ENCODE measurements around the gene PTPN6. TPM values are rescaled to one million over a fixed set of nuclear protein-coding genes. Genes with fewer than 3 reads are reported as not detected.

PTPN6 gene
- total RNA-seq, 1 donor from 2014 or later = 0.94 TPM

DNA sequence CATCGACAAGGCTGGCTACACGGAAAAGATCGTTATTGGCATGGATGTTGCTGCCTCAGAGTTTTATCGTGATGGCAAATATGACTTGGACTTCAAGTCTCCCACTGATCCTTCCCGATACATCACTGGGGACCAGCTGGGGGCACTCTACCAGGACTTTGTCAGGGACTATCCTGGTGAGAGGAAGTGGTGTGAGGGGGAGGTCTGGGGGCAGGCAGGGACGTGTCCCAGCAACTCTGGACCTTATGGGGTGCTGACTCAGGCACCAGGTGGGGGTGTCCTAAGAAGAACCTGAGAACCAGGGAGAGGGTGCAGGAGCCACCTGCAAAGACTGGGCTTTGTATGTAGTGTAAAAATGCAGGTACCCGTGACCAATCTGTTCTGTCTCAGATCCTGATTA, 31.6 kb upstream of the PTPN6 start:
- no peaks in the 10 kb centered on the region for H3K27me3 Mint-ChIP-seq (ENCODE audit: unreplicated experiment)
- H3K36me3 Mint-ChIP-seq (ENCODE audit: unreplicated experiment) = peaks cover 4% of the 10 kb centered on the region
- DNase-seq (ENCODE audit: extremely low spot score, unreplicated experiment) = no peak
- H3K27ac Mint-ChIP-seq (ENCODE audit: unreplicated experiment) = no peak overlapping the region
- peaks cover 19% of the 10 kb centered on the region for H3K4me1 Mint-ChIP-seq (ENCODE audit: unreplicated experiment)
- no peak overlapping the region for H3K4me3 Mint-ChIP-seq (ENCODE audit: unreplicated experiment)
- H3K9me3 Mint-ChIP-seq (ENCODE audit: unreplicated experiment) = no peaks in the 10 kb centered on the region
- no peak for TF ChIP-seq CTCF (IDR thresholded peaks at IDR 0.05)

DNA sequence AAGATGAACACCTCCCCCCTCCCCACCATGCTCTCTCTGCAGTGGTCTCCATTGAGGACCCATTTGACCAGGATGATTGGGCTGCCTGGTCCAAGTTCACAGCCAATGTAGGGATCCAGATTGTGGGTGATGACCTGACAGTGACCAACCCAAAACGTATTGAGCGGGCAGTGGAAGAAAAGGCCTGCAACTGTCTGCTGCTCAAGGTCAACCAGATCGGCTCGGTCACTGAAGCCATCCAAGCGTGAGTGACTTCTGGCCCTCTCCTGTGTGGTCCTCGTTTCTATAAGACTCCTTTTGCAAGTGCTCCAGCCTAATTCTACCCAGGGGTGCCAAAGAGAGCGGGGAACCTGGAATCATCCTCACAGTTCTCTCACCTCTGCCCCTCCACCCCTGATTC, 29.6 kb upstream of the PTPN6 start:
- H3K4me3 Mint-ChIP-seq (ENCODE audit: unreplicated experiment) = no peak overlapping the region
- no peaks in the 10 kb centered on the region for H3K9me3 Mint-ChIP-seq (ENCODE audit: unreplicated experiment)
- H3K4me1 Mint-ChIP-seq (ENCODE audit: unreplicated experiment) = peaks cover 29% of the 10 kb centered on the region

GRCh38 chr12:6921996-6922946, 28.9 kb upstream of the PTPN6 start:
- Mint-ChIP-seq H3K27me3 (ENCODE audit: unreplicated experiment) (no peaks in the 10 kb centered on the region), H3K9me3 (ENCODE audit: unreplicated experiment) (no peaks in the 10 kb centered on the region), H3K4me1 (ENCODE audit: unreplicated experiment) (peaks cover 35% of the 10 kb centered on the region), H3K27ac (ENCODE audit: unreplicated experiment) (no peak overlapping the region), H3K36me3 (ENCODE audit: unreplicated experiment) (peaks cover 3% of the 10 kb centered on the region), H3K4me3 (ENCODE audit: unreplicated experiment) (no peak overlapping the region)
- TF ChIP-seq CTCF (IDR thresholded peaks at IDR 0.05) = no peak
- no peak for DNase-seq (ENCODE audit: extremely low spot score, unreplicated experiment)

More for the DNA sequence above, 29.6 kb upstream of the PTPN6 start:
- DNase-seq (ENCODE audit: extremely low spot score, unreplicated experiment) = no peak
- Mint-ChIP-seq H3K27ac (ENCODE audit: unreplicated experiment) (no peak overlapping the region), H3K36me3 (ENCODE audit: unreplicated experiment) (peaks cover 4% of the 10 kb centered on the region), H3K27me3 (ENCODE audit: unreplicated experiment) (no peaks in the 10 kb centered on the region)
- no peak for TF ChIP-seq CTCF (IDR thresholded peaks at IDR 0.05)

GRCh38 chr12:6923003-6923732, 28.0 kb upstream of the PTPN6 start:
- peaks cover 3% of the 10 kb centered on the region for H3K36me3 Mint-ChIP-seq (ENCODE audit: unreplicated experiment)
- TF ChIP-seq CTCF (IDR thresholded peaks at IDR 0.05) = no peak
- no peak overlapping the region for H3K27ac Mint-ChIP-seq (ENCODE audit: unreplicated experiment)

GRCh38 chr12:6923851-6924250, 27.3 kb upstream of the PTPN6 start:
- Mint-ChIP-seq H3K36me3 (ENCODE audit: unreplicated experiment) (peaks cover 3% of the 10 kb centered on the region), H3K4me1 (ENCODE audit: unreplicated experiment) (peaks cover 39% of the 10 kb centered on the region), H3K4me3 (ENCODE audit: unreplicated experiment) (no peak overlapping the region), H3K27ac (ENCODE audit: unreplicated experiment) (peak overlapping the region; percentile 99), H3K27me3 (ENCODE audit: unreplicated experiment) (no peaks in the 10 kb centered on the region), H3K9me3 (ENCODE audit: unreplicated experiment) (no peaks in the 10 kb centered on the region)
- no peak for TF ChIP-seq CTCF (IDR thresholded peaks at IDR 0.05)
- DNase-seq (ENCODE audit: extremely low spot score, unreplicated experiment) = no peak

More at GRCh38 chr12:6923003-6923732, 28.0 kb upstream of the PTPN6 start:
- Mint-ChIP-seq H3K4me3 (ENCODE audit: unreplicated experiment) (no peak overlapping the region), H3K9me3 (ENCODE audit: unreplicated experiment) (no peaks in the 10 kb centered on the region), H3K27me3 (ENCODE audit: unreplicated experiment) (no peaks in the 10 kb centered on the region), H3K4me1 (ENCODE audit: unreplicated experiment) (peaks cover 35% of the 10 kb centered on the region)
- DNase-seq (ENCODE audit: extremely low spot score, unreplicated experiment) = no peak
